Neural cell (in vitro differentiated cells): ENCODE data around the gene ZIC1.

Experiments
- EP300 ChIP-seq: fragments of 450-650 bp; conservative IDR thresholded peaks from 2 replicates; pipeline ENCODE4 v1.6.1; 2014; ENCODE audit warnings: antibody characterized with exemption, mild to moderate bottlenecking, moderate library complexity; ENCODE audit not compliant: poor library complexity, severe bottlenecking
- RAD21 ChIP-seq: fragments of 450-650 bp; conservative IDR thresholded peaks from 2 replicates; pipeline ENCODE4 v1.6.1; 2014; ENCODE audit warnings: antibody characterized with exemption, mild to moderate bottlenecking, moderate library complexity
- TF ChIP-seq, protein P1 (sequence below): fragments of 450-650 bp; IDR thresholded peaks from 2 replicates; pipeline ENCODE4 v1.5.1; 2014; ENCODE audit warnings: antibody characterized with exemption, mild to moderate bottlenecking, moderate library complexity; ENCODE audit not compliant: poor library complexity, severe bottlenecking

DNA sequence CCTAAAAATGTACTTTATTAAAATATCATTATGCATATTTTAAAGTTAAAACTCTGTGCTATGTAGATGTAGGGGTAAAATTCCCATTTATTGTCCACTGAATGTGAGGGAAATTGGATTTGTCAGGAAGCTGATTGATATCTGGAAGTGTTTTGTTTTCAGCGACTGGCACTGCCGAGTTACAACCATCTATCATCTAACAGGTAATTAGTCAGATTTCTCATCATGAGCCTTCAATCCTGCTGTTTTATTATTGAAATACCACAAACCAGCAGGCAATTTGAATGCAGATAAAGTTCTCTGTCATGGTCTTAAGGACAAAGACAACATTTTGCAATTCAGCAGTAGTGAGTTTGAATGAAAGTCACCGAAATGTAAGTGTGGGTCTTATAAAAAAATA, 40.5 kb downstream of the ZIC1 start:
- TF ChIP-seq, protein P1, sequence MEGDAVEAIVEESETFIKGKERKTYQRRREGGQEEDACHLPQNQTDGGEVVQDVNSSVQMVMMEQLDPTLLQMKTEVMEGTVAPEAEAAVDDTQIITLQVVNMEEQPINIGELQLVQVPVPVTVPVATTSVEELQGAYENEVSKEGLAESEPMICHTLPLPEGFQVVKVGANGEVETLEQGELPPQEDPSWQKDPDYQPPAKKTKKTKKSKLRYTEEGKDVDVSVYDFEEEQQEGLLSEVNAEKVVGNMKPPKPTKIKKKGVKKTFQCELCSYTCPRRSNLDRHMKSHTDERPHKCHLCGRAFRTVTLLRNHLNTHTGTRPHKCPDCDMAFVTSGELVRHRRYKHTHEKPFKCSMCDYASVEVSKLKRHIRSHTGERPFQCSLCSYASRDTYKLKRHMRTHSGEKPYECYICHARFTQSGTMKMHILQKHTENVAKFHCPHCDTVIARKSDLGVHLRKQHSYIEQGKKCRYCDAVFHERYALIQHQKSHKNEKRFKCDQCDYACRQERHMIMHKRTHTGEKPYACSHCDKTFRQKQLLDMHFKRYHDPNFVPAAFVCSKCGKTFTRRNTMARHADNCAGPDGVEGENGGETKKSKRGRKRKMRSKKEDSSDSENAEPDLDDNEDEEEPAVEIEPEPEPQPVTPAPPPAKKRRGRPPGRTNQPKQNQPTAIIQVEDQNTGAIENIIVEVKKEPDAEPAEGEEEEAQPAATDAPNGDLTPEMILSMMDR, result no peak
- TF ChIP-seq EP300, result peak; percentile 63
- TF ChIP-seq RAD21, result no peak
